ENCODE measurements around the gene GAP43.
"Not testable (repeated sequence)": the region's sequence is repeated elsewhere in the genome, so short reads cannot be mapped to it uniquely, and the experiment has no call there.

GRCh38 chr3:115744516-115744915, 121.2 kb downstream of the GAP43 start:
- TF ChIP-seq, protein P1, sequence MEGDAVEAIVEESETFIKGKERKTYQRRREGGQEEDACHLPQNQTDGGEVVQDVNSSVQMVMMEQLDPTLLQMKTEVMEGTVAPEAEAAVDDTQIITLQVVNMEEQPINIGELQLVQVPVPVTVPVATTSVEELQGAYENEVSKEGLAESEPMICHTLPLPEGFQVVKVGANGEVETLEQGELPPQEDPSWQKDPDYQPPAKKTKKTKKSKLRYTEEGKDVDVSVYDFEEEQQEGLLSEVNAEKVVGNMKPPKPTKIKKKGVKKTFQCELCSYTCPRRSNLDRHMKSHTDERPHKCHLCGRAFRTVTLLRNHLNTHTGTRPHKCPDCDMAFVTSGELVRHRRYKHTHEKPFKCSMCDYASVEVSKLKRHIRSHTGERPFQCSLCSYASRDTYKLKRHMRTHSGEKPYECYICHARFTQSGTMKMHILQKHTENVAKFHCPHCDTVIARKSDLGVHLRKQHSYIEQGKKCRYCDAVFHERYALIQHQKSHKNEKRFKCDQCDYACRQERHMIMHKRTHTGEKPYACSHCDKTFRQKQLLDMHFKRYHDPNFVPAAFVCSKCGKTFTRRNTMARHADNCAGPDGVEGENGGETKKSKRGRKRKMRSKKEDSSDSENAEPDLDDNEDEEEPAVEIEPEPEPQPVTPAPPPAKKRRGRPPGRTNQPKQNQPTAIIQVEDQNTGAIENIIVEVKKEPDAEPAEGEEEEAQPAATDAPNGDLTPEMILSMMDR (IDR thresholded peaks at IDR 0.05; ENCODE audit: insufficient read depth, low read depth, low read length) = not testable (repeated sequence)
- not testable (repeated sequence) for TF ChIP-seq EZH2 (IDR thresholded peaks at IDR 0.05; ENCODE audit: insufficient read depth, low read length)

All from astrocyte (in vitro differentiated cells and primary cell).